ENCODE measurements around the gene CTDSP2. TPM values are rescaled to one million over a fixed set of nuclear protein-coding genes. Genes with fewer than 3 reads are reported as not detected.

The CTDSP2 gene
- total and polyA plus RNA-seq, 7 donors, result 85.3 to 183 (median 122) TPM

GRCh38 chr12:57845478-57846284 is 848 bp downstream of the CTDSP2 start:
- Histone ChIP-seq H3K36me3 (no peaks in the 10 kb centered on the region), H3K4me1 (peaks cover 0 to 61% (median 45%) of the 10 kb centered on the region in 4 donors)
- DNase-seq, result peak; percentile 84

GRCh38 chr12:57844709-57845477 is 1.6 kb downstream of the CTDSP2 start:
- peak; percentile 92 for DNase-seq
- Histone ChIP-seq H3K4me3 (peak overlapping the region; percentile 90 to 100 (median 97)), H3K27ac (peak overlapping the region; percentile 100), H3K9me3 (no peaks in the 10 kb centered on the region), H3K36me3 (no peaks in the 10 kb centered on the region), H3K4me1 (peaks cover 0 to 65% (median 51%) of the 10 kb centered on the region in 4 donors), H3K27me3 (no peaks in the 10 kb centered on the region)
- 1% methylated on average over 42 of the region's 42 CpGs for WGBS, 2 donors
- peak; percentile 27 to 80 (median 74) for TF ChIP-seq POLR2AphosphoS5 (IDR thresholded peaks at IDR 0.05)
- peak; percentile 5 to 14 for TF ChIP-seq POLR2A (IDR thresholded peaks at IDR 0.05)
- no peak for TF ChIP-seq CTCF (IDR thresholded peaks at IDR 0.05)
- TF ChIP-seq EP300 (IDR thresholded peaks at IDR 0.05), result no peak
- intact Hi-C loops (cut with DNase I), result loop anchor here (1.0 kb wide), 1 partner anchor 51 kb away; no protein-coding TSS in a partner anchor

More at GRCh38 chr12:57845478-57846284, 848 bp downstream of the CTDSP2 start:
- intact Hi-C loops (cut with DNase I), result no loop called here
- TF ChIP-seq POLR2AphosphoS5 (IDR thresholded peaks at IDR 0.05) (peak in 3 of 4 donors; percentile 26 to 57 (median 55)), CTCF (IDR thresholded peaks at IDR 0.05) (no peak), POLR2A (IDR thresholded peaks at IDR 0.05) (peak; percentile 15 to 26)
- Histone ChIP-seq H3K9me3 (no peaks in the 10 kb centered on the region), H3K27me3 (no peaks in the 10 kb centered on the region), H3K4me3 (peak overlapping the region; percentile 90 to 100 (median 97)), H3K27ac (peak overlapping the region; percentile 100)
- 0% methylated on average over 81 of the region's 81 CpGs for WGBS, 2 donors

GRCh38 chr12:57842342-57843294 is 3.9 kb downstream of the CTDSP2 start:
- peak overlapping the region; percentile 90 to 100 (median 97) for H3K4me3 ChIP-seq
- intact Hi-C loops (cut with DNase I), result no loop called here
- whole genome bisulfite sequencing, 2 donors, result 41% methylated on average over 14 of the region's 14 CpGs
- H3K27ac ChIP-seq, result peak overlapping the region; percentile 100
- peaks cover 0 to 75% (median 73%) of the 10 kb centered on the region in 4 donors for H3K4me1 ChIP-seq
- H3K9me3 ChIP-seq, result no peaks in the 10 kb centered on the region
- no peak for DNase-seq
- no peak for TF ChIP-seq POLR2A (IDR thresholded peaks at IDR 0.05)
- TF ChIP-seq CTCF (IDR thresholded peaks at IDR 0.05), result no peak
- no peak for TF ChIP-seq EP300 (IDR thresholded peaks at IDR 0.05)
- TF ChIP-seq POLR2AphosphoS5 (IDR thresholded peaks at IDR 0.05), result no peak
- no peaks in the 10 kb centered on the region for H3K27me3 ChIP-seq
- no peaks in the 10 kb centered on the region for H3K36me3 ChIP-seq

- WGBS, 2 donors, result 44 to 53% methylated on average over 4 of the region's 4 CpGs
- Histone ChIP-seq H3K4me1 (peaks cover 0 to 81% (median 80%) of the 10 kb centered on the region in 4 donors), H3K27ac (peak overlapping the region; percentile 2 to 100 (median 100)), H3K36me3 (no peaks in the 10 kb centered on the region), H3K9me3 (no peaks in the 10 kb centered on the region), H3K27me3 (no peaks in the 10 kb centered on the region), H3K4me3 (peak overlapping the region in 1 of 4 donors; percentile 94)
- intact Hi-C loops (cut with DNase I), result no loop called here
- TF ChIP-seq POLR2AphosphoS5 (IDR thresholded peaks at IDR 0.05) (no peak), POLR2A (IDR thresholded peaks at IDR 0.05) (no peak), CTCF (IDR thresholded peaks at IDR 0.05) (no peak), EP300 (IDR thresholded peaks at IDR 0.05) (no peak)
- DNase-seq, result no peak
These were observed 5.1 kb downstream of the CTDSP2 start for GRCh38 chr12:57841445-57841844.

Measured in sigmoid colon (tissue), 7 donors.